ENCODE measurements around the gene ADGRL3.

ADGRL3 gene

DNA sequence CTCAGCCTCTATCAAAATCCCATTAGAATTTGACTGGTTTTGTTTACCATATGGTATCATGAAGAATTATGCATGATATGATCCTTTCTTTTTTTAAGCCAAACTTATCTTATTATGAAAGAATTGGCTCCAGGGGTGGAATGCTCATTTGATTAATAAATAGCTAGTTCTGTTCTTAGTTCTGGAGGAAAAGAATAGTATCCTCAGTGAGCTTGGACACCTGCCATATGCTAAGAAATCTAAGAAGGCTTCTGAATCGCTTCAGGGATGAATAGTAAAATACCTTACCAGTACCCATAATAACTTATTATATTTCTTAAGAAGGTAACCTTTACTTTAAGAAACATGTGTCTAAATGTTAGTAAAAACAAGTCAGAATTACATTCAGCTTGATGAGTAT is 803.6 kb downstream of the ADGRL3 start:
- H3K4me3 ChIP-seq (ENCODE audit: low read depth, low read length), result no peak overlapping the region
- TF ChIP-seq, protein P1, sequence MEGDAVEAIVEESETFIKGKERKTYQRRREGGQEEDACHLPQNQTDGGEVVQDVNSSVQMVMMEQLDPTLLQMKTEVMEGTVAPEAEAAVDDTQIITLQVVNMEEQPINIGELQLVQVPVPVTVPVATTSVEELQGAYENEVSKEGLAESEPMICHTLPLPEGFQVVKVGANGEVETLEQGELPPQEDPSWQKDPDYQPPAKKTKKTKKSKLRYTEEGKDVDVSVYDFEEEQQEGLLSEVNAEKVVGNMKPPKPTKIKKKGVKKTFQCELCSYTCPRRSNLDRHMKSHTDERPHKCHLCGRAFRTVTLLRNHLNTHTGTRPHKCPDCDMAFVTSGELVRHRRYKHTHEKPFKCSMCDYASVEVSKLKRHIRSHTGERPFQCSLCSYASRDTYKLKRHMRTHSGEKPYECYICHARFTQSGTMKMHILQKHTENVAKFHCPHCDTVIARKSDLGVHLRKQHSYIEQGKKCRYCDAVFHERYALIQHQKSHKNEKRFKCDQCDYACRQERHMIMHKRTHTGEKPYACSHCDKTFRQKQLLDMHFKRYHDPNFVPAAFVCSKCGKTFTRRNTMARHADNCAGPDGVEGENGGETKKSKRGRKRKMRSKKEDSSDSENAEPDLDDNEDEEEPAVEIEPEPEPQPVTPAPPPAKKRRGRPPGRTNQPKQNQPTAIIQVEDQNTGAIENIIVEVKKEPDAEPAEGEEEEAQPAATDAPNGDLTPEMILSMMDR (IDR thresholded peaks at IDR 0.05; ENCODE audit: low read depth, low read length), result no peak

DNA sequence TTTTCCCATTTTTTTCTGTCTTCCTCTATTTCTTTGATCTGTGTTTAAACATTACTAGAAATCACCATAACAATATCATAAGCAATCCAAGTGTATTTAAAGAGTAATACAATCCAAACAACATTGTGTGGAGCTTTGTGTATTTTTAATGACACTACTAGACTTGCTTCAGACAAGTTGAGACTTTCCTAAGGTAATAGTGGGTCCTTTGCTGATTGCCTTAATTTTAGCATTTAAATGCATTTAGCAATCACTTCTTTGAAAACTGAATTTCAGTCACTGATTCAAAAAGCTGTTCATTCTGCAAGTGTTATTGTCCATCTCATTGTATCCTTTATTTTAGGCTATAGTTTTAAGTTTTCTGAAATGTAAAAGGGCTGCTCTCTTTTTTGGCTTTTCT is 804.8 kb downstream of the ADGRL3 start:
- TF ChIP-seq, protein P1 (IDR thresholded peaks at IDR 0.05; ENCODE audit: low read depth, low read length), result no peak
- no peak overlapping the region for H3K4me3 ChIP-seq (ENCODE audit: low read depth, low read length)

DNA sequence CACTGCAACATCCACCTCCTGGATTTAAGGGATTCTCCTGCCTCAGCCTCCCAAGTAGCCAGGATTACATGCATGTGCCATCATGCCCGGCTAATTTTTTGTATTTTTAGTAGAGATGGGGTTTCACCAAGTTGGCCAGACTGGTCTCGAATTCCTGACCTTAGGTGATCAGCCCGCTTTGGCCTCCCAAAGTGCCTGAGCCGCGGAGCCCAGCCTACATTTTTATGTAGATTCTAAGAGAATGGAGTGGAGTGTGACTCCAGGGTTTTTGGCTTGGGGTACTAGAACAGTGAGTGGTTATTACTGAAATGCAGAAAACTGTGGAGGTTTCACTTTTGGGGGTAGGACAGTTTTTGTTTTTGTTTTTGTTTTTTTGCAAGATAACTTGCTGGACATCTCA is 806.0 kb downstream of the ADGRL3 start:
- no peak overlapping the region for H3K4me3 ChIP-seq (ENCODE audit: low read depth, low read length)
- TF ChIP-seq, protein P1 (IDR thresholded peaks at IDR 0.05; ENCODE audit: low read depth, low read length), result no peak

DNA sequence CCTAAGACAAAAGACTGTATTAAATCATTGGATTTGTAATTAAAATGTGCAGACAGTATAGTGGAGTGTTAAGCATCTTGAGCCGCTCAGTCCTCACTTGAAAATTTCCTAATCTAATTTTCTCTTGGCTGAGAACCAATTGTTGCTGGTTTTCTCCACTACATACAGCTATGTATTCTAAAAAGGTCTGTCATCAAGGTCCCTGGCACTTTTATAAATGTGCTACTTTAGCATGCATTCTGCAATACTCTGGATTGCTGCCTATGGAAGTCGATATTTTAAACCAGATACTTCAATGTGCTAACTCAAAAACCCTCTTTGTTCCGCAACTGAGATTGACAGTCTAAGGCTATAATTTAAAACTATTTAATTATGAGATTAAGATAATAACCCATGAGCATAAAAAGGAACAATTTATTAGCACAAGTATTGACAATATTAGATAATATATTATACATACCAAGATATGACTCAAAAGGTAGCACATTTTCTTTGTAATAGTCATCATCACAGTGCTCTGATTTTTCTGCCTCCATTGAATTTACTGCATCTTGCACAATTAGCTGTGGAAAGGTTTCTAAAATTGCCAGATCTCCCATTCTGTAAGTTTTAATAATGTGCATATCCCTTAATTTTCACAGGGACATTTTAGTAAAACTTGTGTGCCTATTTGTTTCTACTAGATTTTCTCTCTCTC is 815.1 kb downstream of the ADGRL3 start:
- no peak overlapping the region for H3K4me3 ChIP-seq (ENCODE audit: low read depth, low read length)
- TF ChIP-seq, protein P1 (IDR thresholded peaks at IDR 0.05; ENCODE audit: low read depth, low read length), result no peak

DNA sequence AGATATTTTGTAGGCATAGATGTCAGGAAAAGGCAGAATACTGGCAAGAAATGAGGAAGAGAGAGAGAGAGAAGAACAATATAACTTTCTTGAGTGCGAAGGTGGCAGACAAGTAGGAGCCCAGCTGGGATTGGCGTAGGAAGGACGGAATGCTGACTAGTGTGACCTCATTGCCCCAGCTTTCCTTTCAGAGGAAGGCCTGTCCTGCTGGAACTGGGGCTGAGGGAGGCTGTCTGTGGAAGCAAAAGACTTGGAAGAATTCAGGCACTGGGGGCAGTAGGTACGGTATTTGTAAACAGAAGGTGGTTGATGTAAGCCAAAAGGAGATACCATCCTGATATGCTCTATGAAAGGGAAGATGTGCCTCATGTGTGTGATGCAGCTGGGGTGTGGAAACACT is 818.4 kb downstream of the ADGRL3 start:
- no peak overlapping the region for H3K4me3 ChIP-seq (ENCODE audit: low read depth, low read length)
- TF ChIP-seq, protein P1 (IDR thresholded peaks at IDR 0.05; ENCODE audit: low read depth, low read length), result no peak

DNA sequence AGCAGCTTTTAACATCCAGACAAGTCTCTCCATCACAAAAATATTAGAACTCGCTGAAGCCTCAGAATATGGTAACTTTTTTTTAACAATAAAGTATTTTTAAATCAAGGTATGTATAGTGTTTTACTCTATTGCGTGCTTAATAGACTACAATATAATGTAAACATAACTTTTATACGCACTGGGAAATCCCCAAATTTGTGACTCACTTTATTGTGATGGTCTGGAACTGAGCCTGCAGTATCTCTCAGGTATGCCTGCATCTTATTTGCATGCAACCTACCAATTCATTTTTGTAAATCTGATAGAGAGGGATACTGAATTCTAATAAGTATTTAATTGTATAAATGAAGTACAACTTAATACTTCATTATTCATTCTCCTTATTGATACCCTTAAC is 823.5 kb downstream of the ADGRL3 start:
- no peak overlapping the region for H3K4me3 ChIP-seq (ENCODE audit: low read depth, low read length)
- TF ChIP-seq, protein P1 (IDR thresholded peaks at IDR 0.05; ENCODE audit: low read depth, low read length), result no peak

DNA sequence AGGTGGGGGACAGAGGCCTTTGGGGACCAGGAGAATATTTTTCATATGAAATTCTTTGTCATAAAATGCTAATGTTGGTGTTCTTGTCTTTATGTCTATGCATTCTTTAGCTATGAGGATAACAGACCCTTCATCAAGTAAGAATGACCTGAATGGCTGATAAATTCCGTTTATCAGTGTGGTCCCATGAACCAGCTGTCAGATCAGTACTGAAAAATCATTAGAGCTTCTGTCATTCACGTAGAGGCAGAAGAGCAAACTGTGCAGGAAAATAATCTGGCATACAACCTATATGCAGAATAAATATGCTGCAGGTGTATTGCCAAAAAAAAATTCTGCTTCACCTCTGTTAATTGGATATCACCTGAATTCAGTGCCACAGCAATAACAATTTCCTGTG is 828.6 kb downstream of the ADGRL3 start:
- TF ChIP-seq, protein P1 (IDR thresholded peaks at IDR 0.05; ENCODE audit: low read depth, low read length), result no peak
- no peak overlapping the region for H3K4me3 ChIP-seq (ENCODE audit: low read depth, low read length)

Data from WI38 (cell line).